Fibroblast of lung (primary cell): ENCODE data around the gene RALGAPB. TPM values are rescaled to one million over a fixed set of nuclear protein-coding genes. Genes with fewer than 3 reads are reported as not detected.

ENCODE experiments used
- DNase-seq, 2 donors: peaks; one replicate each; pipeline versions ENCODE4 v3.0.0 to v3.0.0-alpha.2; 2010; ENCODE audit warnings: low read depth in 2 of 2
- H2AFZ ChIP-seq: 2 replicates; pipeline ENCODE4 v1.5.1; 2012; ENCODE audit warnings: low read length, control low read depth, inconsistent platforms
- H3K27ac ChIP-seq: 2 replicates; pipeline ENCODE4 v1.5.1; 2011; ENCODE audit warnings: low read length, control low read depth; ENCODE audit not compliant: insufficient read depth
- H3K27me3 ChIP-seq: 2 replicates; pipeline ENCODE4 v1.5.1; 2011; ENCODE audit warnings: mild to moderate bottlenecking, low read length; ENCODE audit not compliant: control insufficient read depth, insufficient read depth
- H3K36me3 ChIP-seq: 2 replicates; pipeline ENCODE4 v1.5.1; 2011; ENCODE audit warnings: low read length; ENCODE audit not compliant: control insufficient read depth, insufficient read depth
- H3K4me1 ChIP-seq: 2 replicates; pipeline ENCODE4 v1.5.1; 2011; ENCODE audit warnings: low read length; ENCODE audit not compliant: control insufficient read depth, insufficient read depth; ENCODE audit errors: extremely low read depth
- H3K4me2 ChIP-seq: 2 replicates; pipeline ENCODE4 v1.5.1; 2011; ENCODE audit warnings: low read length, control low read depth; ENCODE audit not compliant: insufficient read depth; ENCODE audit errors: extremely low read depth
- H3K4me3 ChIP-seq, 4 experiments: fragments of 200-600 bp in 1 of 4; sonication (generic) in 1 of 4; replicated peaks in 1 of 4; 2 replicates each; pipeline ENCODE4 v1.5.1; 2011 to 2016; ENCODE audit warnings: low read length in 4 of 4, low read depth in 3 of 4, mild to moderate bottlenecking in 3 of 4, control low read depth in 2 of 4, inconsistent platforms in 1 of 4, mixed read lengths in 1 of 4; ENCODE audit not compliant: insufficient read depth in 1 of 4; ENCODE audit errors: control extremely low read depth in 1 of 4
- H3K79me2 ChIP-seq: 2 replicates; pipeline ENCODE4 v1.5.1; 2012; ENCODE audit warnings: mild to moderate bottlenecking, low read length, inconsistent platforms; ENCODE audit not compliant: control insufficient read depth, insufficient read depth
- H3K9ac ChIP-seq: 2 replicates; pipeline ENCODE4 v1.5.1; 2011; ENCODE audit warnings: mild to moderate bottlenecking, low read length, control low read depth; ENCODE audit not compliant: insufficient read depth
- H3K9me3 ChIP-seq: 2 replicates; pipeline ENCODE4 v1.5.1; 2012; ENCODE audit warnings: low read depth, low read length; ENCODE audit not compliant: control insufficient read depth, insufficient read depth
- H4K20me1 ChIP-seq: 2 replicates; pipeline ENCODE4 v1.5.1; 2011; ENCODE audit warnings: low read length; ENCODE audit not compliant: control insufficient read depth, insufficient read depth; ENCODE audit errors: extremely low read depth
- CTCF ChIP-seq, 2 donors: IDR thresholded peaks in 1 of 2; conservative IDR thresholded peaks in 1 of 2; 1 replicate in 1 of 2; 2 replicates in 1 of 2; pipeline ENCODE4 v1.5.1; 2011 to 2012; ENCODE audit warnings: low read length in 2 of 2, control low read depth in 1 of 2, inconsistent platforms in 1 of 2, low read depth in 1 of 2, mild to moderate bottlenecking in 1 of 2
- EZH2 ChIP-seq: IDR thresholded peaks from 2 replicates; pipeline ENCODE4 v1.5.1; 2012; ENCODE audit warnings: low read length, control low read depth, mild to moderate bottlenecking; ENCODE audit errors: missing control alignments
- polyA plus RNA-seq, 2 donors: library from polyadenylated mRNA; depleted of rRNA in 1 of 2; stranded (reverse) in 1 of 2; unstranded in 1 of 2; fragments of >200 nt; gene quantifications; 2 replicates each; pipeline ENCODE4 v1.2.1, GENCODE V29; 2011 to 2012; ENCODE audit warnings: missing spikeins in 1 of 2
- total RNA-seq: library from RNA; depleted of rRNA; stranded (reverse); fragments of >200 nt; gene quantifications from 2 replicates; pipeline ENCODE4 v1.2.1, GENCODE V29; 2014

RALGAPB gene
- total and polyA plus RNA-seq, 2 donors (not counting 1 experiment from before 2014, with no cell fraction given): 19.5 to 31.4 TPM

- Histone ChIP-seq H3K4me3 (no peak overlapping the region), H3K4me2 (no peak overlapping the region), H2AFZ (no peak overlapping the region), H3K4me1 (no peaks in the 10 kb centered on the region), H3K27me3 (peaks cover 2% of the 10 kb centered on the region), H3K36me3 (no peaks in the 10 kb centered on the region), H4K20me1 (no peaks in the 10 kb centered on the region), H3K27ac (no peak overlapping the region), H3K9ac (no peak overlapping the region), H3K9me3 (no peaks in the 10 kb centered on the region), H3K79me2 (no peaks in the 10 kb centered on the region)
- TF ChIP-seq EZH2: no peak
- no peak for TF ChIP-seq CTCF (conservative IDR thresholded peaks at IDR 0.05 in 1 of 2, IDR thresholded peaks at IDR 0.05 in 1 of 2; ENCODE audit: low read depth in 1 of 2, low read length in 2 of 2)
- DNase-seq: no peak
Measured at GRCh38 chr20:38441916-38442315, 30.7 kb upstream of the RALGAPB start.

- no peak for DNase-seq
- Histone ChIP-seq H3K27me3 (no peaks in the 10 kb centered on the region), H3K27ac (no peak overlapping the region), H2AFZ (no peak overlapping the region), H3K4me2 (no peak overlapping the region), H3K4me1 (no peaks in the 10 kb centered on the region), H3K79me2 (no peaks in the 10 kb centered on the region), H3K36me3 (peaks cover 2% of the 10 kb centered on the region), H4K20me1 (no peaks in the 10 kb centered on the region), H3K9me3 (no peaks in the 10 kb centered on the region), H3K4me3 (no peak overlapping the region), H3K9ac (no peak overlapping the region)
- no peak for TF ChIP-seq EZH2
- TF ChIP-seq CTCF (conservative IDR thresholded peaks at IDR 0.05 in 1 of 2, IDR thresholded peaks at IDR 0.05 in 1 of 2; ENCODE audit: low read depth in 1 of 2, low read length in 2 of 2): no peak
Measured at GRCh38 chr20:38445381-38445796, 27.3 kb upstream of the RALGAPB start.

- peaks cover 4% of the 10 kb centered on the region for H3K36me3 ChIP-seq
- H3K27ac ChIP-seq: no peak overlapping the region
- DNase-seq: no peak
- H3K4me2 ChIP-seq: peak overlapping the region; percentile 55
- no peaks in the 10 kb centered on the region for H3K79me2 ChIP-seq
- peak overlapping the region in 3 of 4 experiments; percentile 13 to 100 (median 83) for H3K4me3 ChIP-seq
- no peaks in the 10 kb centered on the region for H3K4me1 ChIP-seq
- H3K9me3 ChIP-seq: no peaks in the 10 kb centered on the region
- no peaks in the 10 kb centered on the region for H3K27me3 ChIP-seq
- H4K20me1 ChIP-seq: no peaks in the 10 kb centered on the region
- TF ChIP-seq CTCF (conservative IDR thresholded peaks at IDR 0.05 in 1 of 2, IDR thresholded peaks at IDR 0.05 in 1 of 2; ENCODE audit: low read depth in 1 of 2, low read length in 2 of 2) (no peak), EZH2 (no peak)
- H3K9ac ChIP-seq: no peak overlapping the region
- peak overlapping the region; percentile 74 for H2AFZ ChIP-seq
Measured at GRCh38 chr20:38445901-38446425, 26.7 kb upstream of the RALGAPB start.
